GM12875 (cell line): ENCODE results near the gene FUT8.

ENCODE experiments used
- H3K4me3 ChIP-seq: one replicate; pipeline ENCODE4 v1.5.1; 2011; ENCODE audit warnings: low read depth, low read length, control low read depth
- CTCF ChIP-seq: IDR thresholded peaks from 2 replicates; pipeline ENCODE4 v1.5.1; 2011; ENCODE audit warnings: low read depth, mild to moderate bottlenecking, control low read depth, inconsistent platforms, low read length, moderate library complexity, borderline replicate concordance; ENCODE audit not compliant: insufficient read depth

Gene FUT8

GRCh38 chr14:65788876-65789275 is 376.3 kb downstream of the FUT8 start:
- no peak for TF ChIP-seq CTCF

GRCh38 chr14:65789363-65789762 is 376.8 kb downstream of the FUT8 start:
- TF ChIP-seq CTCF = no peak

More at GRCh38 chr14:65788876-65789275, 376.3 kb downstream of the FUT8 start:
- no peak overlapping the region for H3K4me3 ChIP-seq

GRCh38 chr14:65790172-65790815 is 377.8 kb downstream of the FUT8 start:
- H3K4me3 ChIP-seq = no peak overlapping the region
- no peak for TF ChIP-seq CTCF

More at GRCh38 chr14:65789363-65789762, 376.8 kb downstream of the FUT8 start:
- H3K4me3 ChIP-seq = no peak overlapping the region

- TF ChIP-seq CTCF = no peak
- no peak overlapping the region for H3K4me3 ChIP-seq
Measured at GRCh38 chr14:65791191-65791981, 378.9 kb downstream of the FUT8 start.

GRCh38 chr14:65792208-65792905 is 379.8 kb downstream of the FUT8 start:
- TF ChIP-seq CTCF = no peak
- no peak overlapping the region for H3K4me3 ChIP-seq
